Choroid plexus epithelial cell (primary cell): ENCODE results near the gene NLRC3.
A peak's percentile ranks its signal among the peaks of the same experiment; 100 is the strongest.

ENCODE experiments used
- DNase-seq: peaks from one replicate; pipeline ENCODE4 v3.0.0-alpha.2; 2010; ENCODE audit warnings: low read depth
- H3K4me3 ChIP-seq: 2 replicates; pipeline ENCODE4 v1.5.1; 2011; ENCODE audit warnings: low read depth, mild to moderate bottlenecking, control low read depth, low read length, moderate library complexity
- CTCF ChIP-seq: conservative IDR thresholded peaks from 2 replicates; pipeline ENCODE4 v1.5.1; 2011; ENCODE audit warnings: low read depth, mild to moderate bottlenecking, control low read depth, inconsistent platforms, low read length, moderate library complexity

NLRC3 gene

GRCh38 chr16:3495176-3495575 is 82.0 kb downstream of the NLRC3 start, which contains the start of gene C16orf90:
Gene C16orf90, minus strand, starts transcription at chr16:3495489. Its CDS starts 68 bp downstream, at chr16:3495421.
- no peak for TF ChIP-seq CTCF
- H3K4me3 ChIP-seq, result no peak within 1 kb of the TSS
- no peak for DNase-seq

- TF ChIP-seq CTCF, result no peak
- no peak for DNase-seq
- no peak overlapping the region for H3K4me3 ChIP-seq
These were observed 82.7 kb downstream of the NLRC3 start for GRCh38 chr16:3494386-3494973.

- H3K4me3 ChIP-seq, result no peak overlapping the region
- DNase-seq, result no peak
- no peak for TF ChIP-seq CTCF
These were observed 84.8 kb downstream of the NLRC3 start for GRCh38 chr16:3492356-3492755.

- no peak for DNase-seq
- H3K4me3 ChIP-seq, result no peak overlapping the region
These were observed 86.1 kb downstream of the NLRC3 start for GRCh38 chr16:3490911-3491629.

More at GRCh38 chr16:3490911-3491629, 86.1 kb downstream of the NLRC3 start:
- TF ChIP-seq CTCF, result peak; percentile 17
